Natural killer cell (primary cell): ENCODE measurements around the gene HTR6. TPM values are rescaled to one million over a fixed set of nuclear protein-coding genes. Genes with fewer than 3 reads are reported as not detected.

ENCODE experiments used
- ATAC-seq, 3 donors: fragments of 150-1000 bp in 2 of 3; fragments of 200-7000 bp in 1 of 3; cut with Tn5 transposase; 1 replicate in 1 of 3; 2 replicates in 2 of 3; pipeline ENCODE4 v1.10.0; 2021; ENCODE audit warnings: mild to moderate bottlenecking in 2 of 3, moderate library complexity in 2 of 3
- DNase-seq, 2 donors: peaks; one replicate each; pipeline versions ENCODE4 v3.0.0 to v3.0.0-alpha.2; 2013 to 2021; ENCODE audit warnings: mixed read lengths in 1 of 2
- H3K27ac ChIP-seq: one replicate; pipeline ENCODE4 v1.5.1; 2013; ENCODE audit warnings: mild to moderate bottlenecking, low read length
- H3K27me3 ChIP-seq: one replicate; pipeline ENCODE4 v1.6.1; 2013; ENCODE audit warnings: low read length; ENCODE audit not compliant: control insufficient read depth, insufficient read depth
- H3K36me3 ChIP-seq: one replicate; pipeline ENCODE4 v1.6.1; 2013; ENCODE audit warnings: low read length; ENCODE audit not compliant: control insufficient read depth, insufficient read depth
- H3K4me1 ChIP-seq: one replicate; pipeline ENCODE4 v1.6.1; 2013; ENCODE audit warnings: low read length; ENCODE audit not compliant: control insufficient read depth, insufficient read depth
- H3K4me3 ChIP-seq: one replicate; pipeline ENCODE4 v1.5.1; 2013; ENCODE audit warnings: low read length
- H3K9me3 ChIP-seq: one replicate; pipeline ENCODE4 v1.6.1; 2013; ENCODE audit warnings: low read length; ENCODE audit not compliant: control insufficient read depth, insufficient read depth
- H3K27ac Mint-ChIP-seq, 2 donors: one replicate each; pipeline ENCODE4 v1.8.0; 2022; ENCODE audit warnings: mild to moderate bottlenecking in 2 of 2, mixed read lengths in 2 of 2, moderate library complexity in 1 of 2
- H3K27me3 Mint-ChIP-seq, 2 donors: one replicate each; pipeline ENCODE4 v1.8.0; 2022; ENCODE audit warnings: low read depth in 2 of 2, mixed read lengths in 2 of 2
- H3K36me3 Mint-ChIP-seq: one replicate; pipeline ENCODE4 v1.8.0; 2022; ENCODE audit warnings: mixed read lengths
- H3K4me1 Mint-ChIP-seq, 2 donors: one replicate each; pipeline ENCODE4 v1.8.0; 2022; ENCODE audit warnings: mixed read lengths in 2 of 2
- H3K4me3 Mint-ChIP-seq: one replicate; pipeline ENCODE4 v1.8.0; 2022; ENCODE audit warnings: mild to moderate bottlenecking, moderate library complexity, mixed read lengths
- H3K9me3 Mint-ChIP-seq, 2 donors: one replicate each; pipeline ENCODE4 v1.8.0; 2022; ENCODE audit warnings: mixed read lengths in 2 of 2
- CTCF ChIP-seq: fragments of 200-600 bp; IDR thresholded peaks from one replicate; pipeline ENCODE4 v1.8.0; 2022; ENCODE audit warnings: antibody characterized with exemption
- WGBS: methylation state at CpG from one replicate; pipeline ENCODE4 v1.1.7; 2013; ENCODE audit warnings: missing lambda C conversion rate; ENCODE audit not compliant: insufficient coverage; 5-methylcytosine and 5-hydroxymethylcytosine counted together
- intact Hi-C: fragments of 100-400 bp; cut with micrococcal nuclease; formaldehyde crosslinking; loops from one replicate; pipeline ENCODE4 v1.14.2; 2022
- total RNA-seq, 4 donors: library from RNA; stranded (reverse); fragments of 120-200 nt in 1 of 4; gene quantifications; one replicate each; pipeline versions ENCODE4 v1.2.3 to v1.2.4, GENCODE V29; 2013 to 2022

Gene HTR6
- total RNA-seq, 3 donors from 2014 or later (not counting 1 experiment from before 2014, with no cell fraction given), result 0.18 TPM; not detected in 2

- H3K9me3 ChIP-seq, result no peaks in the 10 kb centered on the region
- no peak overlapping the region for H3K27ac ChIP-seq
- H3K27me3 ChIP-seq, result peaks cover 12% of the 10 kb centered on the region
- H3K27me3 Mint-ChIP-seq, result peaks cover 11 to 20% of the 10 kb centered on the region in 2 donors
- H3K4me3 ChIP-seq, result no peak overlapping the region
- H3K36me3 Mint-ChIP-seq, result no peaks in the 10 kb centered on the region
- no peaks in the 10 kb centered on the region for H3K36me3 ChIP-seq
- peaks cover 11 to 15% of the 10 kb centered on the region in 2 donors for H3K4me1 Mint-ChIP-seq
- ATAC-seq, result no peak
- intact Hi-C loops, result no loop called here
- no peaks in the 10 kb centered on the region for H3K9me3 Mint-ChIP-seq
- WGBS, result 93% methylated on average over 3 of the region's 3 CpGs
- DNase-seq, result no peak
- H3K27ac Mint-ChIP-seq, result no peak overlapping the region
- peaks cover 12% of the 10 kb centered on the region for H3K4me1 ChIP-seq
- H3K4me3 Mint-ChIP-seq, result no peak overlapping the region
- TF ChIP-seq CTCF, result no peak
Measured at GRCh38 chr1:19639999-19640362, 24.7 kb upstream of the HTR6 start.

- Histone ChIP-seq H3K27ac (no peak overlapping the region), H3K36me3 (no peaks in the 10 kb centered on the region), H3K4me3 (no peak overlapping the region), H3K27me3 (peaks cover 17% of the 10 kb centered on the region), H3K4me1 (peaks cover 18% of the 10 kb centered on the region), H3K9me3 (no peaks in the 10 kb centered on the region)
- Mint-ChIP-seq H3K4me1 (peaks cover 12 to 17% of the 10 kb centered on the region in 2 donors), H3K27me3 (peaks cover 11 to 21% of the 10 kb centered on the region in 2 donors), H3K27ac (no peak overlapping the region), H3K36me3 (no peaks in the 10 kb centered on the region), H3K4me3 (no peak overlapping the region), H3K9me3 (no peaks in the 10 kb centered on the region)
- WGBS, result 63% methylated on average over 14 of the region's 14 CpGs
- intact Hi-C loops, result no loop called here
- ATAC-seq (no peak), DNase-seq (no peak)
- no peak for TF ChIP-seq CTCF
Measured at GRCh38 chr1:19640363-19641316, 24.0 kb upstream of the HTR6 start.

GRCh38 chr1:19643121-19643520 lies 21.6 kb upstream of the HTR6 start:
- peak overlapping the region; percentile 38 to 54 for H3K27ac Mint-ChIP-seq
- no peak overlapping the region for H3K4me3 ChIP-seq

More at GRCh38 chr1:19643121-19643520, 21.6 kb upstream of the HTR6 start:
- no peak for TF ChIP-seq CTCF
- Histone ChIP-seq H3K27ac (no peak overlapping the region), H3K9me3 (no peaks in the 10 kb centered on the region), H3K36me3 (no peaks in the 10 kb centered on the region), H3K27me3 (peaks cover 20% of the 10 kb centered on the region), H3K4me1 (peaks cover 18% of the 10 kb centered on the region)
- WGBS, result 82% methylated on average over 7 of the region's 7 CpGs
- DNase-seq (no peak), ATAC-seq (no peak)
- Mint-ChIP-seq H3K9me3 (no peaks in the 10 kb centered on the region), H3K36me3 (no peaks in the 10 kb centered on the region), H3K4me3 (peak overlapping the region; percentile 86), H3K4me1 (peaks cover 19 to 23% of the 10 kb centered on the region in 2 donors), H3K27me3 (peaks cover 11 to 25% of the 10 kb centered on the region in 2 donors)
- intact Hi-C loops, result no loop called here
